ENCODE data around the gene JDP2.

Gene JDP2

DNA sequence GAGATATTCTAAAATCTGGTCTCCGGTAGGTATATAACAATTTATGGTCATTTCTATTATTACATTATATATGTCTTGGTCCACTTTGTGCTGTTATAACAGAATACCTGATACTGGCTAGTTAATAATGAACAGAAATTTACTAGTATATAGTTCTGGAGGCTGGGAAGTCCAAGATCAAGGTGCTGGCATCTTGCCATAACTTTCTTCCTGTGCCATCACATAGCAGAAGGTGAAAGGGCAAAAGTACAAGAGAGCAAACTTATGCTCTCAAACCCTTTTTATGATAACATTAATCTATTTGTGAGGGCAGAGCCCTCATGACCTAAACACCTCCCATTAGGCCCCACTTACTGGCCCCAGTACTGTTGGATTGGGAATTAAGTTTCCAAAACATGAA is 76.6 kb downstream of the JDP2 start:
- Histone ChIP-seq H3K27ac (ENCODE audit: insufficient read depth, low read length, poor library complexity, severe bottlenecking) (no peak overlapping the region), H3K9me3 (ENCODE audit: control insufficient read depth, low read length) (no peaks in the 10 kb centered on the region), H3K4me1 (ENCODE audit: control insufficient read depth, insufficient read depth, low read length, poor library complexity, severe bottlenecking) (no peaks in the 10 kb centered on the region), H3K4me3 (ENCODE audit: insufficient read depth, low read depth, low read length, poor library complexity, severe bottlenecking) (no peak overlapping the region), H3K36me3 (ENCODE audit: control insufficient read depth, insufficient read depth, low read length) (no peaks in the 10 kb centered on the region), H3K27me3 (replicated peaks; ENCODE audit: control insufficient read depth, insufficient read depth, low read length, poor library complexity, severe bottlenecking) (no peaks in the 10 kb centered on the region)
- DNase-seq = no peak

DNA sequence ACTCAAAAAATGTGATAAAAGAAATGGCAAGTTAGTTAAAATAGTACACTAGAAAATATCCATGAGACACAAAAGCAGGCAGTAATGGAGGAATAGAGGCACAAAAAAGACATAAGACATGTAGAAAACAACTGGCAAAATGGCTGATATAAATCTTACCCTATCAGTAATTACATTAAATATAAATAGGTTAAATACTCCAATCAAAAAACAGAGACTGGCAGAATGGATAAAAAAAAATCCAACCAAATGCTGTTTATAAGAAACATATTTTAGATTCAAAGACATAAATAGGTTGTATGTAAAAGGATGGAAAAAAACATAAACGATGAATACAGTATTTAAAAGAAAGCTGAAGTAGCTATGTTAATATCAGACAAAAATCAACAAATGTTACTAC is 79.1 kb downstream of the JDP2 start:
- DNase-seq = no peak

DNA sequence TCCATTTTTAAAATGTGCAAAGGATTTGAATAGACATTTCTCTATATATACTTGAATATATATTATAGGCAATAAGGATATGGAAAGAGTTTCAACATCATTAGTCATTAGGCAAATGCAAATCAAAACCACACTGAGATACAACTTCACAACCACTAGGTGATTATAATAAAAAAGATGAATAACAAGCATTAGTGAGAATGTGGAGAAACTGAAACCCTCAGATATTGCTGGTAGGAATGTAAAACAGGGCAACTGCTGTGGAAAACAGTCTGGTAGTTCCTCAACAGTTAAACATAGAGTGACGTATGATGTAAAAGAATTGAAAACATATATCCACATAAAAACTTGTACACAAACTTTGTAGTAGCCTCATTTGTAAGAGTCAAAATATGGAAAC is 82.7 kb downstream of the JDP2 start:
- DNase-seq = no peak
- H3K4me3 ChIP-seq (ENCODE audit: insufficient read depth, low read depth, low read length, poor library complexity, severe bottlenecking) = no peak overlapping the region
- H3K36me3 ChIP-seq (ENCODE audit: control insufficient read depth, insufficient read depth, low read length) = no peaks in the 10 kb centered on the region
- peaks cover 13% of the 10 kb centered on the region for H3K4me1 ChIP-seq (ENCODE audit: control insufficient read depth, insufficient read depth, low read length, poor library complexity, severe bottlenecking)
- no peaks in the 10 kb centered on the region for H3K9me3 ChIP-seq (ENCODE audit: control insufficient read depth, low read length)
- H3K27ac ChIP-seq (ENCODE audit: insufficient read depth, low read length, poor library complexity, severe bottlenecking) = no peak overlapping the region
- no peaks in the 10 kb centered on the region for H3K27me3 ChIP-seq (replicated peaks; ENCODE audit: control insufficient read depth, insufficient read depth, low read length, poor library complexity, severe bottlenecking)

More for the DNA sequence above, 79.1 kb downstream of the JDP2 start:
- Histone ChIP-seq H3K27ac (ENCODE audit: insufficient read depth, low read length, poor library complexity, severe bottlenecking) (no peak overlapping the region), H3K9me3 (ENCODE audit: control insufficient read depth, low read length) (no peaks in the 10 kb centered on the region), H3K36me3 (ENCODE audit: control insufficient read depth, insufficient read depth, low read length) (no peaks in the 10 kb centered on the region), H3K4me3 (ENCODE audit: insufficient read depth, low read depth, low read length, poor library complexity, severe bottlenecking) (no peak overlapping the region), H3K4me1 (ENCODE audit: control insufficient read depth, insufficient read depth, low read length, poor library complexity, severe bottlenecking) (no peaks in the 10 kb centered on the region), H3K27me3 (replicated peaks; ENCODE audit: control insufficient read depth, insufficient read depth, low read length, poor library complexity, severe bottlenecking) (no peaks in the 10 kb centered on the region)

DNA sequence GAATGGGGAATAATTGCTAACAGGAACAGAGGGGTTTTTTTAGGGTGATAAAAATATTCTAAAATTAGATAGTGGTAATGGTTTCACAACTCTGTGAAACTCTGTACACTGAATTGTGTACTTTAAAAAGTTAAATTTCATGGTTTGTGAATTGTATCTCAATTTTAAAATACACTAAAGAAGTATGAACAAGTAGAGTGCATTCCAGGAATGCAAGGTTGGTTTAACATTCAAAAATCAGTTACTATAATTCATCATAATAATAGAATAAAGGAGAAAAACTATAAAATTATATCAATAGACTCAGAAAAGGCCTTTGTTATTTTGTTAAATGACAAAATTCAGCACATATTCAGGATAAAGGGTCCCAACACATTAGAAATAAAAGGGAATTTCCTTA is 83.4 kb downstream of the JDP2 start:
- Histone ChIP-seq H3K36me3 (ENCODE audit: control insufficient read depth, insufficient read depth, low read length) (no peaks in the 10 kb centered on the region), H3K27ac (ENCODE audit: insufficient read depth, low read length, poor library complexity, severe bottlenecking) (no peak overlapping the region), H3K27me3 (replicated peaks; ENCODE audit: control insufficient read depth, insufficient read depth, low read length, poor library complexity, severe bottlenecking) (no peaks in the 10 kb centered on the region), H3K4me3 (ENCODE audit: insufficient read depth, low read depth, low read length, poor library complexity, severe bottlenecking) (no peak overlapping the region), H3K4me1 (ENCODE audit: control insufficient read depth, insufficient read depth, low read length, poor library complexity, severe bottlenecking) (peaks cover 19% of the 10 kb centered on the region), H3K9me3 (ENCODE audit: control insufficient read depth, low read length) (no peaks in the 10 kb centered on the region)
- no peak for DNase-seq

DNA sequence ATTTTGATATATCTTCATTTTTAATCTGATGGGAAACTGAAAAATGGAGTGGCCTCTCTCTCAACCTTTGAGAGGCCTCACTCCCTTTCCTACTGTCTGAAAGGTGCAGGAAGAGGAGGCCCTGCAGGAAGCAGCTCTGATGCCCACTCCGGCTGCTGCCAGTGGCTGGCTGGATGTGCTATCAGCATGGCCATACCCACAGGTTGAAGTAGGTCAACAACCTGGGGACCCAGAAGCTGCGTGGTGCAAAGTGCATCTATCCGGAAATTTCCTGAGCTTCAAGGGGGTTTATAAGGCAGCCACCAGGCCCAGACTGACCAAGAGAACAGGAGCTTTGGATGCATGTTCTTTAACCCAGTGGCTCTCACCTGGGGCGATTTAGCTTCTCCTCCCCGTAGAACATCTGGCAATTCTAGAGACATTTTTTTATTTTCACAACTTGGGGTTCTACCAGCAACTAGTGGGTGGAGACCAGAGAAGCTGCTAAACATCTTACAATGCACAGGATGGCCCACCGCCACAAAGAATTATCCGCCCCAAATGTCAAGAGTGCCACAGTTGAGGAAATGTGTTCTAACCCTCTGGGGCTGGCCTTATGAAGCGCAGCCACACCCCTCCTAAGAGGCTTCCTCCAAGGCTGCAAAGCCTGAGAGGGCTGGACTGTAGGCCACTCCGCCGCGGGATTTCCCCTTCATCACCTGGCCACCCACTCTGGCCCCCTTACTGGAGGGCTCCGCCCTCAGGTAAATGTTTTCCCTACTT is 86.3 kb downstream of the JDP2 start:
- no peaks in the 10 kb centered on the region for H3K36me3 ChIP-seq (ENCODE audit: control insufficient read depth, insufficient read depth, low read length)
- no peaks in the 10 kb centered on the region for H3K9me3 ChIP-seq (ENCODE audit: control insufficient read depth, low read length)
- peaks cover 19% of the 10 kb centered on the region for H3K4me1 ChIP-seq (ENCODE audit: control insufficient read depth, insufficient read depth, low read length, poor library complexity, severe bottlenecking)
- H3K27me3 ChIP-seq (replicated peaks; ENCODE audit: control insufficient read depth, insufficient read depth, low read length, poor library complexity, severe bottlenecking) = no peaks in the 10 kb centered on the region
- H3K4me3 ChIP-seq (ENCODE audit: insufficient read depth, low read depth, low read length, poor library complexity, severe bottlenecking) = peak overlapping the region; percentile 44
- H3K27ac ChIP-seq (ENCODE audit: insufficient read depth, low read length, poor library complexity, severe bottlenecking) = peak overlapping the region; percentile 74
- peak in 2 of 3 donors; percentile 34 to 42 for DNase-seq

DNA sequence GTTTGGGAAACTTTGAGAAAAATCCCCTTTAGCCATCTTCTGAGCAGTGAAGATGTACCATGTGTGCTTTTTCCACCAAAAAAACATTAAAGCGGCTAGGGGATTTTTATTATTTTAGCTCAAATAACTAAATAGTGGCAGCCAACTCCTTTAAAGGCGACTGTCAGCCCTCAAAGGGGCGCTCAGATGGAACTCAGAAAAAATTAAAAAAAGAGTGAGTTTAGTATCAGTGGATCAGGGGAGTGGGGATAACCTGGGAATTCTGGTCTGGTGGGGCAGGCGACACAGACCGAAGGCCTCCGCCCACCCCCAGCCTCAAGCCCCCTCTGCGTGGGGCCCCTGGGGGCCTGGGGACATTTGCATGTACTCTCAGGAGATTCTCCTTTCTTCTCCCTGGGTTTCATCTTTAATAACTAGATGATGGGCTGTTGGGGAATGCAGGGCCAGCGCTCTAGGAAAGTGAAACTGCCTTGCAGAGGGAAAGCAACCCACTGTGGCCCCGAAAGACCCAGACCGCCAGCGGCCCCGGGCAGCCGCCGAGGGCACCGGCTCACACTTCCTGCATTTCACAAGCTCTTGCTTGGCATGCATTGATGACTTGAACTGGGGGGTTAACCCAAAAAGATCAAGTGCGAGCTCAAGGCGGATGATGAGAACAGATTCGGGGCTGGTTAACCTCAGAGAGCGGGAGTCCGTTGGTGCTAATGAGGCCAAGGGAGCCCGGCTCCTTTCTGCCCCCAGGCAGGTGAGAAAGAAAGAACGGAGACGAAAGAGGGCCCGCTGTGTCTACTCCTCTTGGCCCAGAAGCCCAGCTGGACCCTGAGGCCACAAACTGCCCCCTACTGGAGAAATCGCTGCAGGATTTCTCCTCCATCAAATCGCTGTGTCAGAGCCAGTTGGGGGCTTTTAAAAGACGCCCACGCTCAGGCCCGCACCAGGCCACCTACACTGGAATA is 87.1 kb downstream of the JDP2 start:
- no peaks in the 10 kb centered on the region for H3K36me3 ChIP-seq (ENCODE audit: control insufficient read depth, insufficient read depth, low read length)
- DNase-seq = peak; percentile 33 to 45 (median 34)
- H3K27ac ChIP-seq (ENCODE audit: insufficient read depth, low read length, poor library complexity, severe bottlenecking) = peak overlapping the region; percentile 74
- no peaks in the 10 kb centered on the region for H3K27me3 ChIP-seq (replicated peaks; ENCODE audit: control insufficient read depth, insufficient read depth, low read length, poor library complexity, severe bottlenecking)
- H3K9me3 ChIP-seq (ENCODE audit: control insufficient read depth, low read length) = no peaks in the 10 kb centered on the region
- peak overlapping the region; percentile 44 for H3K4me3 ChIP-seq (ENCODE audit: insufficient read depth, low read depth, low read length, poor library complexity, severe bottlenecking)
- H3K4me1 ChIP-seq (ENCODE audit: control insufficient read depth, insufficient read depth, low read length, poor library complexity, severe bottlenecking) = peaks cover 19% of the 10 kb centered on the region

DNA sequence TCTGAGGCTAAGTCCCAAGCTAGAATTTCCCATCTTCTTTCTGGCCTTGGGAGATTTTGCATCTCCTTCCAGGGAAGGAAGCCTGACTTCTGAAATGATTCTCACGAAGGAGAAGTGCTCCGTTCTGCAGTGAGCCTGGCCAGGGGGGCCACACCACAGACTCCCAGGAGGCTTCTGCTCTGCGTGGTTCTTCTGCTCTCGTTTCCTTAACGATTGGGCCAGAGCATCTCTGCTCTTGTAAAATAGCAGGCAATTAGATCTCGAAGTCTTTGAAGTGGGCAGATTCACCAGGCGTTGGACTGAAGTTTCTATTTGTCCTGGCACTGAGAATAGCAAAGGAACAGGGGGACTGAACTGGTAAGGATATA is 87.8 kb downstream of the JDP2 start:
- DNase-seq = no peak
- Histone ChIP-seq H3K9me3 (ENCODE audit: control insufficient read depth, low read length) (no peaks in the 10 kb centered on the region), H3K36me3 (ENCODE audit: control insufficient read depth, insufficient read depth, low read length) (no peaks in the 10 kb centered on the region), H3K4me3 (ENCODE audit: insufficient read depth, low read depth, low read length, poor library complexity, severe bottlenecking) (peak overlapping the region; percentile 44), H3K27ac (ENCODE audit: insufficient read depth, low read length, poor library complexity, severe bottlenecking) (peak overlapping the region; percentile 74), H3K4me1 (ENCODE audit: control insufficient read depth, insufficient read depth, low read length, poor library complexity, severe bottlenecking) (peaks cover 19% of the 10 kb centered on the region), H3K27me3 (replicated peaks; ENCODE audit: control insufficient read depth, insufficient read depth, low read length, poor library complexity, severe bottlenecking) (no peaks in the 10 kb centered on the region)

DNA sequence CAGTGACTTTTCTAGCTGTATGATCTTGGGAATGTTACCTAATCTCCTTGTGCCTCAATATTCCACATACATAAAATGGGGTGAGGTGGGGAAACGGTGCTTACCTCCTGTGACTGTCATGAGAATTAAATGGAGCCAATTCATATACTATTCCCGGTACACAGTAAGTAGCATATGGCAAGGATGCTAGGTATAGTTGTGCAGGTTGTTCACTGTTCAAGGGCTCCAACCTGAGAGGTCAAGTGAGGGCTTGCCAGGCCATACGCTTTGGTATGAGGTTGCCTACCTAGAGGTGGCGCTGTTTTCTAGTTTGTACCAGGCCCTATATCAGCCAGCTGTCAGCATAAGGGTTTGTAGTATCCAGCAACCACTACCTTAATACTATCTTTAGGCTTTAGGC is 90.8 kb downstream of the JDP2 start:
- Histone ChIP-seq H3K27me3 (replicated peaks; ENCODE audit: control insufficient read depth, insufficient read depth, low read length, poor library complexity, severe bottlenecking) (no peaks in the 10 kb centered on the region), H3K9me3 (ENCODE audit: control insufficient read depth, low read length) (no peaks in the 10 kb centered on the region), H3K4me3 (ENCODE audit: insufficient read depth, low read depth, low read length, poor library complexity, severe bottlenecking) (no peak overlapping the region), H3K36me3 (ENCODE audit: control insufficient read depth, insufficient read depth, low read length) (no peaks in the 10 kb centered on the region), H3K27ac (ENCODE audit: insufficient read depth, low read length, poor library complexity, severe bottlenecking) (no peak overlapping the region), H3K4me1 (ENCODE audit: control insufficient read depth, insufficient read depth, low read length, poor library complexity, severe bottlenecking) (peaks cover 39% of the 10 kb centered on the region)
- DNase-seq = no peak

DNA sequence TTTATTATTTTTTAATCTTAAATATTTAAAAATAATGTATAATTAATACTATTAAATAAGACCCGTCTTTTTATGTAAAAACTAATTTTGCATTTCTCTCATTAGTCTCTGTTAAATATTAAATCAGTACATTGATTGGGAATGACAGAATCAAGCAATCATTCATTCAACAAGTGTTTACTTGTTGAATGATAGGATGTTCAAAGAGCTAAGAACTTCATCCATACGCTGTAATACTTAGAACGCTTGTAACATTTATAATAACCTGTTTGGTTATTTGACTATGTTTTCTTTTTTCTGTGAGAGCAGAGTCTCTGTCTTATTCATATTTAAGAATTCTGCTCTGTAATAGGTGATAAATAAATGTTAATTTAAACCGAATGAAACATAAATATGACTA is 91.6 kb downstream of the JDP2 start:
- Histone ChIP-seq H3K27me3 (replicated peaks; ENCODE audit: control insufficient read depth, insufficient read depth, low read length, poor library complexity, severe bottlenecking) (no peaks in the 10 kb centered on the region), H3K36me3 (ENCODE audit: control insufficient read depth, insufficient read depth, low read length) (no peaks in the 10 kb centered on the region), H3K27ac (ENCODE audit: insufficient read depth, low read length, poor library complexity, severe bottlenecking) (no peak overlapping the region), H3K9me3 (ENCODE audit: control insufficient read depth, low read length) (no peaks in the 10 kb centered on the region), H3K4me3 (ENCODE audit: insufficient read depth, low read depth, low read length, poor library complexity, severe bottlenecking) (no peak overlapping the region), H3K4me1 (ENCODE audit: control insufficient read depth, insufficient read depth, low read length, poor library complexity, severe bottlenecking) (peaks cover 45% of the 10 kb centered on the region)
- DNase-seq = no peak
